GM12875 (cell line): ENCODE data around the gene TRIM66.

ENCODE experiments used
- H3K4me3 ChIP-seq: one replicate; pipeline ENCODE4 v1.5.1; 2011; ENCODE audit warnings: low read depth, low read length, control low read depth
- TF ChIP-seq, protein P1 (sequence below): IDR thresholded peaks from 2 replicates; pipeline ENCODE4 v1.5.1; 2011; ENCODE audit warnings: low read depth, mild to moderate bottlenecking, control low read depth, inconsistent platforms, low read length, moderate library complexity, borderline replicate concordance; ENCODE audit not compliant: insufficient read depth

TRIM66 gene

GRCh38 chr11:8698379-8698851 is 15.9 kb upstream of the TRIM66 start:
- TF ChIP-seq, protein P1, sequence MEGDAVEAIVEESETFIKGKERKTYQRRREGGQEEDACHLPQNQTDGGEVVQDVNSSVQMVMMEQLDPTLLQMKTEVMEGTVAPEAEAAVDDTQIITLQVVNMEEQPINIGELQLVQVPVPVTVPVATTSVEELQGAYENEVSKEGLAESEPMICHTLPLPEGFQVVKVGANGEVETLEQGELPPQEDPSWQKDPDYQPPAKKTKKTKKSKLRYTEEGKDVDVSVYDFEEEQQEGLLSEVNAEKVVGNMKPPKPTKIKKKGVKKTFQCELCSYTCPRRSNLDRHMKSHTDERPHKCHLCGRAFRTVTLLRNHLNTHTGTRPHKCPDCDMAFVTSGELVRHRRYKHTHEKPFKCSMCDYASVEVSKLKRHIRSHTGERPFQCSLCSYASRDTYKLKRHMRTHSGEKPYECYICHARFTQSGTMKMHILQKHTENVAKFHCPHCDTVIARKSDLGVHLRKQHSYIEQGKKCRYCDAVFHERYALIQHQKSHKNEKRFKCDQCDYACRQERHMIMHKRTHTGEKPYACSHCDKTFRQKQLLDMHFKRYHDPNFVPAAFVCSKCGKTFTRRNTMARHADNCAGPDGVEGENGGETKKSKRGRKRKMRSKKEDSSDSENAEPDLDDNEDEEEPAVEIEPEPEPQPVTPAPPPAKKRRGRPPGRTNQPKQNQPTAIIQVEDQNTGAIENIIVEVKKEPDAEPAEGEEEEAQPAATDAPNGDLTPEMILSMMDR, result no peak
- no peak overlapping the region for H3K4me3 ChIP-seq

DNA sequence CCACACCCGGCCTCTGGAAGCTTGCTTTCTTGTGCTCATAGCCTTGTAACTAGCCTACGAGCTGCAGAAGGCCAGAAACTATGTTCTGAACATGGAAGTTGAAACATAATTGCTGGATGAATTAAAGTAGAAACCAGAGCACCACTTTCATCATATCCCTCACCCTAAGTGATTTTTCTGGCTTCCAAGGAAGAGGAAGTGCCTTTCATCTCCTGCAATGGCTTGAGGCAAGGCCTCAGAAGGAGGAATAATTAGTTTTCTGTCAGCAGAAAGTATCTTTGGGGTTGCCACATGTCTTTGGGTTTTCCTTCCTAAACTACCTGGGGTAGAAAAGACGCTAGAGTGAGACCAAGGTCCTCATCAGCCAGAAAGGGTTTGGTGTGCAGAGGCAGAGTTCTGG is 14.6 kb upstream of the TRIM66 start:
- TF ChIP-seq, protein P1, result no peak
- no peak overlapping the region for H3K4me3 ChIP-seq

- H3K4me3 ChIP-seq, result no peak overlapping the region
- TF ChIP-seq, protein P1, result no peak
Measured at GRCh38 chr11:8694137-8694536, 11.7 kb upstream of the TRIM66 start.

GRCh38 chr11:8693555-8693954 is 11.1 kb upstream of the TRIM66 start:
- H3K4me3 ChIP-seq, result no peak overlapping the region
- TF ChIP-seq, protein P1, result no peak

DNA sequence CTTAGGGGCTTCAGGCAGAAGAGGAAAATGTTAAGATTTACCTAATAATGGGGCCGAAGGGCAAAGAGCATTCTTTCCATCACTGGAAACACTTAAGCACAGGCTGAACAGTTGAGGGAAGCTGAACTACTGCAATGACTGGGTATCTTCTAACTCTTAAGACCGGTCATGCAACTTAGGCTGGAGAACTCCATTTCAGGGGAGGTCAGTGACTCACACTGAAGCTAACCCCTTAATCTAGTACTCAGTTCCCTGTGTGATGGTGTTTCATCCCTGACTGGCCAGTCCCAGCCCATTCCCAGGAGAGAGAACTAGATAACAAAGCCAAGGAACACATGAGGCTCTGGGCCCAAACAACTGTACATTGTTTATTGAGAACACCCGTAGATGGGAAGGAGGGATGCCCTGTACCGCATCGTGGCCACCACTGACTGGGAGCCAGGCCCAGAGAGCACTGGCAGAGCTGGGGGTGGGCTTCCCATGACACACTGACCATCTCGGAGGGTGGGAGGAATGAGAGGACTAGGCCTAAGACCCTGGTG is 10.6 kb upstream of the TRIM66 start:
- no peak overlapping the region for H3K4me3 ChIP-seq
- TF ChIP-seq, protein P1, result no peak

DNA sequence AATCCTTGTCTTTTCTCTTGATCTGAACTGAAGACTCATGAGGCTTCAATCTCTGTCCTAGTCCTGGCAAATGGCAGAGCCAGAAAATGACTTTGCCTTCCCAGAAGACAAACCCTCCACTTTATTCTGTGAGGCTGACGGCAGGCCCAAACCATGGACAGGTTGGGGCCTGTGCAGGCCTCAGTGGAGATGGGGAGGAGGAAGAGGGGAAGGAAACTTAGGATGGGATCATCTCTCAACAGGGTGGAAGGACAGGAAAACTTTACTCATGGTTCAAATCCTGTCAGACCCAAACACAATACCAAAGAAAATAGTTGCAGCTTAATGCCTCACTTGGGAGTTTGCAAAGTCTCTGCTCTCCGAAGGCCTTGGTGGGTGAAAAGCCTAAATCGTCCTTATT is 10.0 kb upstream of the TRIM66 start:
- no peak overlapping the region for H3K4me3 ChIP-seq
- TF ChIP-seq, protein P1, result no peak

GRCh38 chr11:8691601-8692000 is 9.1 kb upstream of the TRIM66 start:
- TF ChIP-seq, protein P1, result no peak
- H3K4me3 ChIP-seq, result no peak overlapping the region
